HG03571 (cell line): ENCODE measurements around the gene TPR.

Experiments
- ATAC-seq: cut with Tn5 transposase; IDR thresholded peaks from one replicate; pipeline ENCODE4 v1.9.1; 2021; ENCODE audit not compliant: unreplicated experiment

The TPR gene

GRCh38 chr1:186330758-186331157, 44.3 kb downstream of the TPR start:
- no peak for ATAC-seq

- ATAC-seq, result no peak
Observed at GRCh38 chr1:186327331-186327730, 47.7 kb downstream of the TPR start.

GRCh38 chr1:186326009-186326408, 49.0 kb downstream of the TPR start:
- no peak for ATAC-seq

GRCh38 chr1:186325239-186325638, 49.8 kb downstream of the TPR start:
- ATAC-seq, result no peak

GRCh38 chr1:186323865-186324264, 51.2 kb downstream of the TPR start:
- ATAC-seq, result no peak

- no peak for ATAC-seq
Observed at GRCh38 chr1:186315570-186315969, 59.5 kb downstream of the TPR start.

- no peak for ATAC-seq
Observed at GRCh38 chr1:186311375-186312051, 63.5 kb downstream of the TPR start.

- no peak for ATAC-seq
Observed at GRCh38 chr1:186310307-186310706, 64.7 kb downstream of the TPR start.

- ATAC-seq, result no peak
Observed at GRCh38 chr1:186308264-186309060, 66.6 kb downstream of the TPR start.

GRCh38 chr1:186307445-186307844, 67.6 kb downstream of the TPR start:
- no peak for ATAC-seq

GRCh38 chr1:186306533-186306932, 68.5 kb downstream of the TPR start:
- ATAC-seq, result no peak

GRCh38 chr1:186304982-186305949, 69.8 kb downstream of the TPR start:
- ATAC-seq, result peak; percentile 63

GRCh38 chr1:186303911-186304310, 71.1 kb downstream of the TPR start:
- ATAC-seq, result no peak

GRCh38 chr1:186302381-186302920, 72.6 kb downstream of the TPR start:
- no peak for ATAC-seq

- no peak for ATAC-seq
Observed at GRCh38 chr1:186301448-186301847, 73.6 kb downstream of the TPR start.

GRCh38 chr1:186300056-186300455, 75.0 kb downstream of the TPR start:
- no peak for ATAC-seq

GRCh38 chr1:186299570-186299969, 75.5 kb downstream of the TPR start:
- no peak for ATAC-seq

GRCh38 chr1:186298851-186299250, 76.2 kb downstream of the TPR start:
- ATAC-seq, result no peak

- ATAC-seq, result no peak
Observed at GRCh38 chr1:186297439-186298045, 77.5 kb downstream of the TPR start.

- ATAC-seq, result no peak
Observed at GRCh38 chr1:186295980-186296379, 79.1 kb downstream of the TPR start, which contains the start of gene PRG4. Gene PRG4, plus strand, starts transcription at chr1:186296279.

GRCh38 chr1:186292875-186293274, 82.2 kb downstream of the TPR start:
- ATAC-seq, result no peak
